IMR-90 (cell line): ENCODE measurements around the gene STIM1. TPM values are rescaled to one million over a fixed set of nuclear protein-coding genes. Genes with fewer than 3 reads are reported as not detected.

Experiments
- ATAC-seq: fragments of 200-7000 bp; cut with Tn5 transposase; 2 replicates; pipeline ENCODE4 v1.9.1; 2020; ENCODE audit warnings: low read depth, mild to moderate bottlenecking, moderate library complexity
- BruUV-seq: library from RNA; stranded (reverse); fragments of 400-500 nt; replicated peaks from 2 replicates; lab custom pipeline; 2021; lab: Mats Ljungman, UMichigan
- CTCF ChIA-PET: fragments of 300-600 bp; formaldehyde crosslinking; extraction: SDS; loops from one replicate; lab custom pipeline; 2021; ENCODE audit warnings: antibody characterized with exemption; lab: Yijun Ruan, JAX
- POLR2A ChIA-PET: fragments of 300-600 bp; sonication (Branson Sonifier 250); formaldehyde crosslinking; loops from one replicate; lab custom pipeline; 2022; ENCODE audit warnings: antibody characterized with exemption; ENCODE audit not compliant: unreplicated experiment; lab: Charles Lee
- DNase-seq: peaks from one replicate; pipeline ENCODE4 v3.0.0; 2013
- H2AFZ ChIP-seq: replicated peaks from 2 replicates; pipeline ENCODE3; 2013; ENCODE audit warnings: low read length, mild to moderate bottlenecking; ENCODE audit not compliant: poor library complexity
- H2AK5ac ChIP-seq: 2 replicates; pipeline ENCODE4 v1.6.1; 2013; ENCODE audit warnings: low read depth, low read length, inconsistent platforms
- H2AK9ac ChIP-seq: replicated peaks from 2 replicates; pipeline ENCODE3; 2013; ENCODE audit warnings: mild to moderate bottlenecking, low read depth, low read length, moderate library complexity; ENCODE audit not compliant: poor library complexity
- H2BK120ac ChIP-seq: 2 replicates; pipeline ENCODE4 v1.6.1; 2013; ENCODE audit warnings: low read depth, low read length, inconsistent platforms
- H2BK15ac ChIP-seq: 3 replicates; pipeline ENCODE4 v1.6.1; 2013; ENCODE audit warnings: low read depth, low read length, inconsistent platforms
- H2BK20ac ChIP-seq: 2 replicates; pipeline ENCODE4 v1.6.1; 2013; ENCODE audit warnings: low read depth, mild to moderate bottlenecking, inconsistent platforms, low read length, moderate library complexity
- H2BK5ac ChIP-seq: 2 replicates; pipeline ENCODE4 v1.6.1; 2013; ENCODE audit warnings: mild to moderate bottlenecking, low read depth, low read length, inconsistent platforms; ENCODE audit not compliant: poor library complexity, severe bottlenecking
- H3K14ac ChIP-seq: replicated peaks from 2 replicates; pipeline ENCODE4 v1.6.1; 2013; ENCODE audit warnings: low read depth, low read length, inconsistent platforms
- H3K18ac ChIP-seq: 2 replicates; pipeline ENCODE4 v1.6.1; 2013; ENCODE audit warnings: low read depth, low read length, control low read depth
- H3K23ac ChIP-seq: 2 replicates; pipeline ENCODE4 v1.6.1; 2013; ENCODE audit warnings: low read depth, low read length, inconsistent platforms
- H3K27ac ChIP-seq: 2 replicates; pipeline ENCODE4 v1.5.1; 2013; ENCODE audit warnings: mild to moderate bottlenecking, control low read depth, low read length; ENCODE audit not compliant: insufficient read depth
- H3K27me3 ChIP-seq: 2 replicates; pipeline ENCODE4 v1.6.1; 2013; ENCODE audit warnings: low read length; ENCODE audit not compliant: control insufficient read depth, insufficient read depth
- H3K36me3 ChIP-seq: 2 replicates; pipeline ENCODE4 v1.6.1; 2013; ENCODE audit warnings: low read length, mixed read lengths; ENCODE audit not compliant: control insufficient read depth, insufficient read depth
- H3K4ac ChIP-seq: 2 replicates; pipeline ENCODE4 v1.6.1; 2013; ENCODE audit warnings: low read depth, low read length, inconsistent platforms
- H3K4me1 ChIP-seq: 2 replicates; pipeline ENCODE4 v1.6.1; 2013; ENCODE audit warnings: low read length, mixed read lengths; ENCODE audit not compliant: control insufficient read depth, insufficient read depth
- H3K4me2 ChIP-seq: 2 replicates; pipeline ENCODE4 v1.6.1; 2013; ENCODE audit warnings: low read depth, mild to moderate bottlenecking, control low read depth, low read length, moderate library complexity
- H3K4me3 ChIP-seq: 2 replicates; pipeline ENCODE4 v1.5.1; 2013; ENCODE audit warnings: low read depth, mild to moderate bottlenecking, control low read depth, low read length, moderate library complexity; ENCODE audit not compliant: insufficient read depth
- H3K56ac ChIP-seq: 2 replicates; pipeline ENCODE4 v1.6.1; 2013; ENCODE audit warnings: low read length, inconsistent platforms; ENCODE audit not compliant: insufficient read depth; ENCODE audit errors: extremely low read depth
- H3K79me1 ChIP-seq, 2 experiments: 2 replicates each; pipeline ENCODE4 v1.6.1; 2013; ENCODE audit warnings: low read length in 2 of 2, inconsistent platforms in 1 of 2, low read depth in 1 of 2
- H3K9ac ChIP-seq: 2 replicates; pipeline ENCODE4 v1.6.1; 2013; ENCODE audit warnings: low read depth, low read length, control low read depth
- H3K9me1 ChIP-seq: 2 replicates; pipeline ENCODE4 v1.6.1; 2013; ENCODE audit warnings: low read length, inconsistent platforms; ENCODE audit not compliant: insufficient read depth
- H3K9me3 ChIP-seq: 2 replicates; pipeline ENCODE4 v1.6.1; 2013; ENCODE audit warnings: low read length; ENCODE audit not compliant: control insufficient read depth, insufficient read depth
- H4K20me1 ChIP-seq: 2 replicates; pipeline ENCODE4 v1.6.1; 2013; ENCODE audit warnings: low read length, inconsistent platforms; ENCODE audit not compliant: insufficient read depth
- H4K5ac ChIP-seq: 2 replicates; pipeline ENCODE4 v1.6.1; 2013; ENCODE audit warnings: mild to moderate bottlenecking, low read depth, low read length, control low read depth
- H4K8ac ChIP-seq, 2 experiments: 2 replicates each; pipeline ENCODE4 v1.6.1; 2013; ENCODE audit warnings: low read depth in 2 of 2, low read length in 2 of 2, control low read depth in 1 of 2, inconsistent platforms in 1 of 2
- H4K91ac ChIP-seq: 2 replicates; pipeline ENCODE4 v1.6.1; 2013; ENCODE audit warnings: low read depth, low read length, inconsistent platforms; ENCODE audit not compliant: insufficient read depth
- USF2 ChIP-seq: fragments of 150-350 bp; IDR thresholded peaks from 2 replicates; pipeline ENCODE4 v1.6.1; 2017; ENCODE audit warnings: mild to moderate bottlenecking, antibody characterized with exemption, low read length, low read depth
- whole genome bisulfite sequencing, 2 experiments: methylation state at CpG; one replicate each; pipeline versions ENCODE4 v1.1.5 to v1.1.7; 2013; ENCODE audit warnings: missing lambda C conversion rate in 2 of 2; ENCODE audit not compliant: insufficient read length in 1 of 2; ENCODE audit errors: extremely low coverage in 2 of 2; 5-methylcytosine and 5-hydroxymethylcytosine counted together
- dilution Hi-C: fragments of 300-500 bp; cut with HindIII; formaldehyde crosslinking; loops from one replicate; pipeline ENCODE4 v1.14.3; 2018; ENCODE audit warnings: low sequenced_read_pairs; ENCODE audit not compliant: unreplicated experiment
- in situ Hi-C: fragments of 300-500 bp; cut with MboI; formaldehyde crosslinking; loops from 3 replicates; pipeline ENCODE4 v1.14.3; 2019; ENCODE audit warnings: low sequenced_read_pairs, inconsistent platforms, mixed read lengths
- intact Hi-C: fragments of 100-400 bp; cut with micrococcal nuclease; formaldehyde crosslinking; loops from 2 replicates; pipeline ENCODE4 v1.10.0; 2022
- polyA plus RNA-seq, 3 experiments: library from polyadenylated mRNA; depleted of rRNA; stranded (reverse); fragments of >200 nt; gene quantifications; 2 replicates each; pipeline ENCODE4 v1.2.3, GENCODE V29; 2012; ENCODE audit warnings: low replicate concordance in 1 of 3
- total RNA-seq: library from RNA; depleted of rRNA; stranded (reverse); fragments of >200 nt; gene quantifications from 2 replicates; pipeline ENCODE4 v1.2.3, GENCODE V29; 2012

STIM1 gene
- total and polyA plus RNA-seq, 2 of the 4 experiments (the other 2 are of a cell fraction), result 17.9 to 23.0 TPM

GRCh38 chr11:3890806-3891205 lies 35.3 kb downstream of the STIM1 start:
- in situ Hi-C loops, result no loop called here
- ChIA-PET POLR2A (no interaction called here), CTCF (interaction anchor here (1.5 kb wide), 1 partner anchor 36 kb away, joined by 9 read pairs; the partner anchor contains the start of gene STIM1)
- H4K5ac ChIP-seq, result no peak overlapping the region
- no peak for TF ChIP-seq USF2
- H3K23ac ChIP-seq, result no peak overlapping the region
- no peak overlapping the region for H3K27ac ChIP-seq
- H3K18ac ChIP-seq, result no peak overlapping the region
- H3K27me3 ChIP-seq, result no peaks in the 10 kb centered on the region
- DNase-seq, result no peak
- H2AFZ ChIP-seq, result no peak overlapping the region
- no peak overlapping the region for H2BK20ac ChIP-seq
- H2AK9ac ChIP-seq, result no peak overlapping the region
- no peak overlapping the region for H3K4me3 ChIP-seq
- no peaks in the 10 kb centered on the region; the same call in 1 of the 2 replicates for H4K20me1 ChIP-seq
- no peak overlapping the region for H3K9ac ChIP-seq
- no peak overlapping the region for H2AK5ac ChIP-seq
- H2BK5ac ChIP-seq, result no peak overlapping the region
- BruUV-seq, result no TSS peak
- H3K56ac ChIP-seq, result no peak overlapping the region
- no peak overlapping the region for H2BK15ac ChIP-seq
- H3K4me2 ChIP-seq, result no peak overlapping the region
- WGBS, 2 experiments, result no CpG with 5 or more reads among the region's 1 CpG
- H4K91ac ChIP-seq, result no peak overlapping the region
- H4K8ac ChIP-seq, result no peak overlapping the region
- no peak overlapping the region for H3K14ac ChIP-seq
- no peaks in the 10 kb centered on the region for H3K36me3 ChIP-seq
- dilution Hi-C loops, result no loop called here
- peaks cover 4% of the 10 kb centered on the region; the same call in 1 of the 2 replicates for H3K9me1 ChIP-seq
- no peak overlapping the region for H3K4ac ChIP-seq
- H3K79me1 ChIP-seq, result peaks cover 24 to 25% of the 10 kb centered on the region in 2 experiments
- no peak for ATAC-seq
- no peaks in the 10 kb centered on the region for H3K9me3 ChIP-seq
- H3K4me1 ChIP-seq, result peaks cover 9% of the 10 kb centered on the region
- intact Hi-C loops, result no loop called here
- no peak overlapping the region for H2BK120ac ChIP-seq
